IMR-90 (cell line): ENCODE results near the gene SLAMF6. TPM values are rescaled to one million over a fixed set of nuclear protein-coding genes. Genes with fewer than 3 reads are reported as not detected.

ENCODE experiments used
- ATAC-seq: fragments of 200-7000 bp; cut with Tn5 transposase; 2 replicates; pipeline ENCODE4 v1.9.1; 2020; ENCODE audit warnings: low read depth, mild to moderate bottlenecking, moderate library complexity
- BruUV-seq: library from RNA; stranded (reverse); fragments of 400-500 nt; replicated peaks from 2 replicates; lab custom pipeline; 2021; lab: Mats Ljungman, UMichigan
- CTCF ChIA-PET: fragments of 300-600 bp; formaldehyde crosslinking; extraction: SDS; loops from one replicate; lab custom pipeline; 2021; ENCODE audit warnings: antibody characterized with exemption; lab: Yijun Ruan, JAX
- POLR2A ChIA-PET: fragments of 300-600 bp; sonication (Branson Sonifier 250); formaldehyde crosslinking; loops from one replicate; lab custom pipeline; 2022; ENCODE audit warnings: antibody characterized with exemption; ENCODE audit not compliant: unreplicated experiment; lab: Charles Lee
- DNase-seq: peaks from one replicate; pipeline ENCODE4 v3.0.0; 2013
- H2AFZ ChIP-seq: replicated peaks from 2 replicates; pipeline ENCODE3; 2013; ENCODE audit warnings: low read length, mild to moderate bottlenecking; ENCODE audit not compliant: poor library complexity
- H2AK5ac ChIP-seq: 2 replicates; pipeline ENCODE4 v1.6.1; 2013; ENCODE audit warnings: low read depth, low read length, inconsistent platforms
- H2AK9ac ChIP-seq: replicated peaks from 2 replicates; pipeline ENCODE3; 2013; ENCODE audit warnings: mild to moderate bottlenecking, low read depth, low read length, moderate library complexity; ENCODE audit not compliant: poor library complexity
- H2BK120ac ChIP-seq: 2 replicates; pipeline ENCODE4 v1.6.1; 2013; ENCODE audit warnings: low read depth, low read length, inconsistent platforms
- H2BK15ac ChIP-seq: 3 replicates; pipeline ENCODE4 v1.6.1; 2013; ENCODE audit warnings: low read depth, low read length, inconsistent platforms
- H2BK20ac ChIP-seq: 2 replicates; pipeline ENCODE4 v1.6.1; 2013; ENCODE audit warnings: low read depth, mild to moderate bottlenecking, inconsistent platforms, low read length, moderate library complexity
- H2BK5ac ChIP-seq: 2 replicates; pipeline ENCODE4 v1.6.1; 2013; ENCODE audit warnings: mild to moderate bottlenecking, low read depth, low read length, inconsistent platforms; ENCODE audit not compliant: poor library complexity, severe bottlenecking
- H3K14ac ChIP-seq: replicated peaks from 2 replicates; pipeline ENCODE4 v1.6.1; 2013; ENCODE audit warnings: low read depth, low read length, inconsistent platforms
- H3K18ac ChIP-seq: 2 replicates; pipeline ENCODE4 v1.6.1; 2013; ENCODE audit warnings: low read depth, low read length, control low read depth
- H3K23ac ChIP-seq: 2 replicates; pipeline ENCODE4 v1.6.1; 2013; ENCODE audit warnings: low read depth, low read length, inconsistent platforms
- H3K27ac ChIP-seq: 2 replicates; pipeline ENCODE4 v1.5.1; 2013; ENCODE audit warnings: mild to moderate bottlenecking, control low read depth, low read length; ENCODE audit not compliant: insufficient read depth
- H3K27me3 ChIP-seq: 2 replicates; pipeline ENCODE4 v1.6.1; 2013; ENCODE audit warnings: low read length; ENCODE audit not compliant: control insufficient read depth, insufficient read depth
- H3K36me3 ChIP-seq: 2 replicates; pipeline ENCODE4 v1.6.1; 2013; ENCODE audit warnings: low read length, mixed read lengths; ENCODE audit not compliant: control insufficient read depth, insufficient read depth
- H3K4ac ChIP-seq: 2 replicates; pipeline ENCODE4 v1.6.1; 2013; ENCODE audit warnings: low read depth, low read length, inconsistent platforms
- H3K4me1 ChIP-seq: 2 replicates; pipeline ENCODE4 v1.6.1; 2013; ENCODE audit warnings: low read length, mixed read lengths; ENCODE audit not compliant: control insufficient read depth, insufficient read depth
- H3K4me2 ChIP-seq: 2 replicates; pipeline ENCODE4 v1.6.1; 2013; ENCODE audit warnings: low read depth, mild to moderate bottlenecking, control low read depth, low read length, moderate library complexity
- H3K4me3 ChIP-seq: 2 replicates; pipeline ENCODE4 v1.5.1; 2013; ENCODE audit warnings: low read depth, mild to moderate bottlenecking, control low read depth, low read length, moderate library complexity; ENCODE audit not compliant: insufficient read depth
- H3K56ac ChIP-seq: 2 replicates; pipeline ENCODE4 v1.6.1; 2013; ENCODE audit warnings: low read length, inconsistent platforms; ENCODE audit not compliant: insufficient read depth; ENCODE audit errors: extremely low read depth
- H3K79me1 ChIP-seq, 2 experiments: 2 replicates each; pipeline ENCODE4 v1.6.1; 2013; ENCODE audit warnings: low read length in 2 of 2, inconsistent platforms in 1 of 2, low read depth in 1 of 2
- H3K9ac ChIP-seq: 2 replicates; pipeline ENCODE4 v1.6.1; 2013; ENCODE audit warnings: low read depth, low read length, control low read depth
- H3K9me1 ChIP-seq: 2 replicates; pipeline ENCODE4 v1.6.1; 2013; ENCODE audit warnings: low read length, inconsistent platforms; ENCODE audit not compliant: insufficient read depth
- H3K9me3 ChIP-seq: 2 replicates; pipeline ENCODE4 v1.6.1; 2013; ENCODE audit warnings: low read length; ENCODE audit not compliant: control insufficient read depth, insufficient read depth
- H4K20me1 ChIP-seq: 2 replicates; pipeline ENCODE4 v1.6.1; 2013; ENCODE audit warnings: low read length, inconsistent platforms; ENCODE audit not compliant: insufficient read depth
- H4K5ac ChIP-seq: 2 replicates; pipeline ENCODE4 v1.6.1; 2013; ENCODE audit warnings: mild to moderate bottlenecking, low read depth, low read length, control low read depth
- H4K8ac ChIP-seq, 2 experiments: 2 replicates each; pipeline ENCODE4 v1.6.1; 2013; ENCODE audit warnings: low read depth in 2 of 2, low read length in 2 of 2, control low read depth in 1 of 2, inconsistent platforms in 1 of 2
- H4K91ac ChIP-seq: 2 replicates; pipeline ENCODE4 v1.6.1; 2013; ENCODE audit warnings: low read depth, low read length, inconsistent platforms; ENCODE audit not compliant: insufficient read depth
- BHLHE40 ChIP-seq: fragments of 150-350 bp; IDR thresholded peaks from 2 replicates; pipeline ENCODE4 v1.6.1; 2016; ENCODE audit warnings: mild to moderate bottlenecking, low read depth, low read length
- CEBPB ChIP-seq: IDR thresholded peaks from 2 replicates; pipeline ENCODE4 v1.6.1; 2012; ENCODE audit warnings: low read depth, low read length, improper control_type of control experiment
- CHD1 ChIP-seq: IDR thresholded peaks from 2 replicates; pipeline ENCODE4 v1.6.1; 2012; ENCODE audit warnings: low read depth, low read length, improper control_type of control experiment
- CTCF ChIP-seq: conservative IDR thresholded peaks from 2 replicates; pipeline ENCODE4 v1.5.1; 2012; ENCODE audit warnings: mild to moderate bottlenecking, low read depth, low read length, improper control_type of control experiment
- MAFK ChIP-seq: IDR thresholded peaks from 2 replicates; pipeline ENCODE4 v1.6.1; 2012; ENCODE audit warnings: low read depth, low read length, improper control_type of control experiment
- POLR2A ChIP-seq: IDR thresholded peaks from 2 replicates; pipeline ENCODE4 v1.6.1; 2012; ENCODE audit warnings: mild to moderate bottlenecking, low read depth, low read length
- RCOR1 ChIP-seq: IDR thresholded peaks from 2 replicates; pipeline ENCODE4 v1.6.1; 2012; ENCODE audit warnings: mild to moderate bottlenecking, low read length, improper control_type of control experiment; ENCODE audit not compliant: insufficient replicate concordance
- RFX5 ChIP-seq: IDR thresholded peaks from 2 replicates; pipeline ENCODE4 v1.8.0; 2012; ENCODE audit warnings: low read depth, mild to moderate bottlenecking, low read length, moderate library complexity
- SMC3 ChIP-seq: fragments of 150-350 bp; IDR thresholded peaks from 2 replicates; pipeline ENCODE4 v1.6.1; 2016; ENCODE audit warnings: low read depth, mild to moderate bottlenecking, antibody characterized with exemption, low read length, moderate library complexity
- WGBS, 2 experiments: methylation state at CpG; one replicate each; pipeline versions ENCODE4 v1.1.5 to v1.1.7; 2013; ENCODE audit warnings: missing lambda C conversion rate in 2 of 2; ENCODE audit not compliant: insufficient read length in 1 of 2; ENCODE audit errors: extremely low coverage in 2 of 2; 5-methylcytosine and 5-hydroxymethylcytosine counted together
- dilution Hi-C: fragments of 300-500 bp; cut with HindIII; formaldehyde crosslinking; loops from one replicate; pipeline ENCODE4 v1.14.3; 2018; ENCODE audit warnings: low sequenced_read_pairs; ENCODE audit not compliant: unreplicated experiment
- in situ Hi-C: fragments of 300-500 bp; cut with MboI; formaldehyde crosslinking; loops from 3 replicates; pipeline ENCODE4 v1.14.3; 2019; ENCODE audit warnings: low sequenced_read_pairs, inconsistent platforms, mixed read lengths
- intact Hi-C: fragments of 100-400 bp; cut with micrococcal nuclease; formaldehyde crosslinking; loops from 2 replicates; pipeline ENCODE4 v1.10.0; 2022
- polyA plus RNA-seq, 3 experiments: library from polyadenylated mRNA; depleted of rRNA; stranded (reverse); fragments of >200 nt; gene quantifications; 2 replicates each; pipeline ENCODE4 v1.2.3, GENCODE V29; 2012; ENCODE audit warnings: low replicate concordance in 1 of 3
- total RNA-seq: library from RNA; depleted of rRNA; stranded (reverse); fragments of >200 nt; gene quantifications from 2 replicates; pipeline ENCODE4 v1.2.3, GENCODE V29; 2012

The SLAMF6 gene
- total and polyA plus RNA-seq, 2 of the 4 experiments (the other 2 are of a cell fraction): not detected

DNA sequence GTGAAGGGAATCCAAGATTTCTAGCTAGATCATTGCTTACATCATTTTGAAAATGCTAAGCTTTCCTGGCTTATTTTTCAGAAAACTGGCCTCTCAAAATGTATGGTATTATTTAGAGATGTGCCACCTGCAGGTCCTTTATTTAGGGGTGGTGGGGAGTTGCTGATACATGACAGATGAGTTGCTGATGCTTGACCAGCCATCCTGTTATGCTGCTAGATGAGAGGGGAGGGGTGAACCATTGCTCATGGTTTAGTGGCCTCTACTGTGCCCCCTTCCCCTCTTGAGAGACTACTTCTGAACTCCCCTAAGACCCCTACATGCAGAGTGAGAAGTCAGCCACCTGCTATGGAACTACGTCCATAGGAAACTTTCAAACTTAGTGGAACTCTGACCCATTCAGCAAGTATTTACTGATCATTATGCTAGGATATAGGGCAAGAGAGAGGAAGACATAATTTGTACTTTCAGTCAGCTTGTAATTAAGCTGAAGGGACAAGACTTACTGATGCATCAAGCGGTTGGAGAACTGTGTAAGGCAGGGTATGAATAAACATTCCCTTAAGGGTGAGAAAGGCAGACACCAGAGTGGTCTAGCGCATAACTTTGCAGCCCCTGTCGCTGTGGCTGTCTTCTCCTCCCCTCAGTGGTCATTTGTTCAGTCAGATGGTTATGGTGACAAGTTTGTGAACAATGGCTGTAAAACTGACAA is 34.6 kb downstream of the SLAMF6 start:
- H3K27me3 ChIP-seq: no peaks in the 10 kb centered on the region
- dilution Hi-C loops (no loop called here), in situ Hi-C loops (no loop called here), intact Hi-C loops (no loop called here)
- POLR2A ChIA-PET: no interaction called here
- H2AK5ac ChIP-seq: no peak overlapping the region
- no peak for DNase-seq
- ATAC-seq: no peak
- H2BK20ac ChIP-seq: no peak overlapping the region
- H3K4ac ChIP-seq: no peak overlapping the region
- 80% methylated on average over 1 of the region's 4 CpGs; no CpG with 5 or more reads in 1 of the 2 experiments for WGBS, 2 experiments
- no peaks in the 10 kb centered on the region for H4K20me1 ChIP-seq
- H4K5ac ChIP-seq: no peak overlapping the region
- no peaks in the 10 kb centered on the region for H3K36me3 ChIP-seq
- no TSS peak for BruUV-seq
- H4K8ac ChIP-seq: no peak overlapping the region
- H3K4me1 ChIP-seq: no peaks in the 10 kb centered on the region
- no peak overlapping the region for H3K14ac ChIP-seq
- no peak overlapping the region for H2AFZ ChIP-seq
- no peak overlapping the region for H3K18ac ChIP-seq
- no peak overlapping the region for H3K4me2 ChIP-seq
- no peak overlapping the region for H2BK120ac ChIP-seq
- H3K9me3 ChIP-seq: no peaks in the 10 kb centered on the region
- no peak overlapping the region for H3K23ac ChIP-seq
- H2AK9ac ChIP-seq: no peak overlapping the region
- TF ChIP-seq CHD1 (no peak), RCOR1 (no peak), RFX5 (no peak), CEBPB (no peak), POLR2A (no peak), BHLHE40 (no peak), CTCF (no peak), MAFK (no peak), SMC3 (no peak)
- no peak overlapping the region for H3K27ac ChIP-seq
- H3K9ac ChIP-seq: no peak overlapping the region
- H3K9me1 ChIP-seq: no peaks in the 10 kb centered on the region
- H3K79me1 ChIP-seq: no peaks in the 10 kb centered on the region
- H2BK15ac ChIP-seq: no peak overlapping the region
- no peak overlapping the region for H2BK5ac ChIP-seq
- H3K4me3 ChIP-seq: no peak overlapping the region
- CTCF ChIA-PET: interaction anchor here (0.6 kb wide), 1 partner anchor 797 kb away, joined by 3 read pairs; no protein-coding TSS in a partner anchor
- no peak overlapping the region for H4K91ac ChIP-seq
- no peak overlapping the region for H3K56ac ChIP-seq
